Astrocyte (in vitro differentiated cells and primary cell): ENCODE data around the gene DNLZ. TPM values are rescaled to one million over a fixed set of nuclear protein-coding genes. Genes with fewer than 3 reads are reported as not detected.

Source experiments
- DNase-seq: peaks from one replicate; pipeline ENCODE4 v3.0.0-alpha.2; 2010; ENCODE audit warnings: low read depth
- FAIRE-seq: peaks from 2 replicates; lab custom pipeline; 2011; peaks lifted over from hg19 to GRCh38; lab: Jason Lieb, UNC
- H2AFZ ChIP-seq: 2 replicates; pipeline ENCODE4 v1.6.0; 2012; ENCODE audit warnings: low read depth, low read length, inconsistent platforms
- H3K27ac ChIP-seq: 2 replicates; pipeline ENCODE4 v1.5.1; 2011; ENCODE audit warnings: low read depth, low read length, inconsistent platforms
- H3K27me3 ChIP-seq: 2 replicates; pipeline ENCODE4 v1.6.0; 2011; ENCODE audit warnings: low read length, inconsistent platforms; ENCODE audit not compliant: insufficient read depth
- H3K36me3 ChIP-seq: 2 replicates; pipeline ENCODE4 v1.5.1; 2011; ENCODE audit warnings: low read length, inconsistent platforms; ENCODE audit not compliant: insufficient read depth
- H3K4me1 ChIP-seq: 2 replicates; pipeline ENCODE4 v1.5.1; 2011; ENCODE audit warnings: low read length, inconsistent platforms; ENCODE audit not compliant: insufficient read depth
- H3K4me2 ChIP-seq: 2 replicates; pipeline ENCODE4 v1.6.0; 2012; ENCODE audit warnings: low read length, inconsistent platforms
- H3K4me3 ChIP-seq: 2 replicates; pipeline ENCODE4 v1.5.1; 2011; ENCODE audit warnings: low read depth, mild to moderate bottlenecking, low read length, inconsistent platforms; ENCODE audit not compliant: insufficient read depth
- H3K79me2 ChIP-seq: 2 replicates; pipeline ENCODE4 v1.6.0; 2012; ENCODE audit warnings: mild to moderate bottlenecking, low read length, inconsistent platforms; ENCODE audit not compliant: insufficient read depth
- H3K9ac ChIP-seq: 2 replicates; pipeline ENCODE4 v1.6.0; 2012; ENCODE audit warnings: mild to moderate bottlenecking, low read length, inconsistent platforms
- H3K9me3 ChIP-seq: 2 replicates; pipeline ENCODE4 v1.5.1; 2012; ENCODE audit warnings: low read depth, mild to moderate bottlenecking, low read length, inconsistent platforms; ENCODE audit not compliant: insufficient read depth
- H4K20me1 ChIP-seq: 2 replicates; pipeline ENCODE4 v1.6.0; 2012; ENCODE audit warnings: low read length, inconsistent platforms; ENCODE audit not compliant: insufficient read depth
- H3K27ac Mint-ChIP-seq: one replicate; pipeline ENCODE4 v1.8.0; 2021; ENCODE audit warnings: mild to moderate bottlenecking, mixed read lengths; ENCODE audit not compliant: unreplicated experiment
- H3K27me3 Mint-ChIP-seq: one replicate; pipeline ENCODE4 v1.8.0; 2021; ENCODE audit warnings: low read depth, mixed read lengths; ENCODE audit not compliant: unreplicated experiment
- H3K36me3 Mint-ChIP-seq: one replicate; pipeline ENCODE4 v1.8.0; 2021; ENCODE audit warnings: low read depth, mixed read lengths; ENCODE audit not compliant: unreplicated experiment
- H3K4me1 Mint-ChIP-seq: one replicate; pipeline ENCODE4 v1.8.0; 2021; ENCODE audit warnings: low read depth, mixed read lengths; ENCODE audit not compliant: unreplicated experiment
- H3K4me3 Mint-ChIP-seq: one replicate; pipeline ENCODE4 v1.8.0; 2021; ENCODE audit warnings: mild to moderate bottlenecking, moderate library complexity, mixed read lengths; ENCODE audit not compliant: unreplicated experiment
- H3K9me3 Mint-ChIP-seq: one replicate; pipeline ENCODE4 v1.8.0; 2021; ENCODE audit warnings: mild to moderate bottlenecking, mixed read lengths; ENCODE audit not compliant: unreplicated experiment
- CTCF ChIP-seq: IDR thresholded peaks from 2 replicates; pipeline ENCODE4 v1.5.1; 2011; ENCODE audit warnings: low read depth, mild to moderate bottlenecking, inconsistent platforms, low read length, moderate library complexity; ENCODE audit not compliant: insufficient read depth
- EZH2 ChIP-seq: IDR thresholded peaks from 2 replicates; pipeline ENCODE4 v1.6.1; 2012; ENCODE audit warnings: mild to moderate bottlenecking, low read length, inconsistent platforms; ENCODE audit not compliant: insufficient read depth
- total RNA-seq: library from RNA; stranded (reverse); gene quantifications from 2 replicates; pipeline ENCODE4 v1.2.1, GENCODE V29; 2021

Gene DNLZ
- total RNA-seq, 1 donor from 2014 or later, result 17.4 TPM

GRCh38 chr9:136342181-136343120, 21.1 kb downstream of the DNLZ start:
- Histone ChIP-seq H3K4me1 (peaks cover 16% of the 10 kb centered on the region), H3K36me3 (peaks cover 2% of the 10 kb centered on the region), H3K9me3 (no peaks in the 10 kb centered on the region), H2AFZ (no peak overlapping the region), H3K79me2 (no peaks in the 10 kb centered on the region), H3K4me3 (no peak overlapping the region), H3K9ac (no peak overlapping the region), H4K20me1 (peaks cover 69% of the 10 kb centered on the region), H3K4me2 (peak overlapping the region; percentile 70), H3K27me3 (no peaks in the 10 kb centered on the region), H3K27ac (no peak overlapping the region)
- TF ChIP-seq CTCF (no peak), EZH2 (no peak)
- peak overlapping the region; percentile 70 for H3K4me3 Mint-ChIP-seq
- H3K27ac Mint-ChIP-seq, result no peak overlapping the region
- no peak for FAIRE-seq
- no peaks in the 10 kb centered on the region for H3K9me3 Mint-ChIP-seq
- no peaks in the 10 kb centered on the region for H3K27me3 Mint-ChIP-seq
- H3K4me1 Mint-ChIP-seq, result peaks cover 2% of the 10 kb centered on the region
- H3K36me3 Mint-ChIP-seq, result peaks cover 5% of the 10 kb centered on the region
- DNase-seq, result peak; percentile 48

- Mint-ChIP-seq H3K27me3 (no peaks in the 10 kb centered on the region), H3K9me3 (no peaks in the 10 kb centered on the region), H3K4me1 (peaks cover 2% of the 10 kb centered on the region), H3K4me3 (no peak overlapping the region), H3K27ac (no peak overlapping the region), H3K36me3 (peaks cover 5% of the 10 kb centered on the region)
- H3K36me3 ChIP-seq, result peaks cover 2% of the 10 kb centered on the region
- H3K9me3 ChIP-seq, result no peaks in the 10 kb centered on the region
- no peak overlapping the region for H3K27ac ChIP-seq
- DNase-seq (no peak), FAIRE-seq (no peak)
- peaks cover 17% of the 10 kb centered on the region for H3K4me1 ChIP-seq
- no peak overlapping the region for H2AFZ ChIP-seq
- TF ChIP-seq EZH2, result no peak
- no peak for TF ChIP-seq CTCF
- no peaks in the 10 kb centered on the region for H3K27me3 ChIP-seq
- peaks cover 70% of the 10 kb centered on the region for H4K20me1 ChIP-seq
- H3K9ac ChIP-seq, result no peak overlapping the region
- no peak overlapping the region for H3K4me3 ChIP-seq
- H3K4me2 ChIP-seq, result no peak overlapping the region
- H3K79me2 ChIP-seq, result no peaks in the 10 kb centered on the region
Measured at GRCh38 chr9:136341769-136342168, 21.8 kb downstream of the DNLZ start.

GRCh38 chr9:136341042-136341655, 22.4 kb downstream of the DNLZ start:
- no peak overlapping the region for H3K4me3 ChIP-seq
- Mint-ChIP-seq H3K4me1 (peaks cover 2% of the 10 kb centered on the region), H3K27me3 (no peaks in the 10 kb centered on the region), H3K4me3 (no peak overlapping the region), H3K27ac (no peak overlapping the region), H3K9me3 (no peaks in the 10 kb centered on the region), H3K36me3 (peaks cover 5% of the 10 kb centered on the region)
- no peak overlapping the region for H2AFZ ChIP-seq
- no peak overlapping the region for H3K9ac ChIP-seq
- H3K4me1 ChIP-seq, result peaks cover 23% of the 10 kb centered on the region
- H3K4me2 ChIP-seq, result no peak overlapping the region
- no peaks in the 10 kb centered on the region for H3K27me3 ChIP-seq
- H3K36me3 ChIP-seq, result peaks cover 2% of the 10 kb centered on the region
- no peak overlapping the region for H3K27ac ChIP-seq
- DNase-seq, result no peak
- H3K79me2 ChIP-seq, result no peaks in the 10 kb centered on the region
- H4K20me1 ChIP-seq, result peaks cover 70% of the 10 kb centered on the region
- FAIRE-seq, result no peak
- H3K9me3 ChIP-seq, result no peaks in the 10 kb centered on the region
- TF ChIP-seq EZH2 (no peak), CTCF (no peak)
